ENCODE results near the gene DLL3. TPM values are rescaled to one million over a fixed set of nuclear protein-coding genes. Genes with fewer than 3 reads are reported as not detected.
"Not testable (repeated sequence)": the region's sequence is repeated elsewhere in the genome, so short reads cannot be mapped to it uniquely, and the experiment has no call there.

The DLL3 gene, protein sequence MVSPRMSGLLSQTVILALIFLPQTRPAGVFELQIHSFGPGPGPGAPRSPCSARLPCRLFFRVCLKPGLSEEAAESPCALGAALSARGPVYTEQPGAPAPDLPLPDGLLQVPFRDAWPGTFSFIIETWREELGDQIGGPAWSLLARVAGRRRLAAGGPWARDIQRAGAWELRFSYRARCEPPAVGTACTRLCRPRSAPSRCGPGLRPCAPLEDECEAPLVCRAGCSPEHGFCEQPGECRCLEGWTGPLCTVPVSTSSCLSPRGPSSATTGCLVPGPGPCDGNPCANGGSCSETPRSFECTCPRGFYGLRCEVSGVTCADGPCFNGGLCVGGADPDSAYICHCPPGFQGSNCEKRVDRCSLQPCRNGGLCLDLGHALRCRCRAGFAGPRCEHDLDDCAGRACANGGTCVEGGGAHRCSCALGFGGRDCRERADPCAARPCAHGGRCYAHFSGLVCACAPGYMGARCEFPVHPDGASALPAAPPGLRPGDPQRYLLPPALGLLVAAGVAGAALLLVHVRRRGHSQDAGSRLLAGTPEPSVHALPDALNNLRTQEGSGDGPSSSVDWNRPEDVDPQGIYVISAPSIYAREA
- 5.8 and 11.8 TPM in 2 replicates for total RNA-seq (2014; rRNA removed; shearing (Covaris generic); ENCODE audit: low replicate concordance)

DNA sequence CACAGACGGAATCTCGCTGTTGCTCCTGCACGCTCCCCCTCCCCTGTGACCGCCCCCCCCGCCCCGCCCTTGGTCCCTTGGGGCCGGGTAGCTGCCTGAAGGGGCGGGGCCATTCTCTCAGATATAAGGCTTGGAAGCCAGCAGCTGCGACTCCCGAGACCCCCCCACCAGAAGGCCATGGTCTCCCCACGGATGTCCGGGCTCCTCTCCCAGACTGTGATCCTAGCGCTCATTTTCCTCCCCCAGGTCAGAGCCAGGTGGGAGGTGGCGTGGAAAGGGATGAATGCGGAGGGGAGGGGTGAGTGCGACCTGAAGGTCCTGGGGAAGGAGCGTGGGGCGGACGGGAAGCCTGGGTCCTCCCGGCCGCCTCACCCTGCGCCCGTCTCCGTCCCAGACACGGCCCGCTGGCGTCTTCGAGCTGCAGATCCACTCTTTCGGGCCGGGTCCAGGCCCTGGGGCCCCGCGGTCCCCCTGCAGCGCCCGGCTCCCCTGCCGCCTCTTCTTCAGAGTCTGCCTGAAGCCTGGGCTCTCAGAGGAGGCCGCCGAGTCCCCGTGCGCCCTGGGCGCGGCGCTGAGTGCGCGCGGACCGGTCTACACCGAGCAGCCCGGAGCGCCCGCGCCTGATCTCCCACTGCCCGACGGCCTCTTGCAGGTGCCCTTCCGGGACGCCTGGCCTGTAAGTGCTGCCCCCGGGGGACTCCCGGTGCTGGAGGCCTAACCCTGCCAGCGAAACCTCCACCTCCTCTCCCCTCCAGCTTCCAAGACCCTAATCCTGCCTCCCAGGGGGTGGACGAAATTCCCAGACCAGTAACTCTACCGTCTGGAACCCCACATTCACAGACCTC, at the start of gene DLL3:
Gene DLL3 (plus strand): TSS at position 150 of the 845 bp plus-strand sequence. CDS start 28 bp downstream, at position 178.
- in situ Hi-C loops (cut with HindIII; ENCODE audit: low pct_unique_long_range_greater_than_20kb, low sequenced_read_pairs): no loop called here
- no peak for DNase-seq (ENCODE audit: low read depth)

DNA sequence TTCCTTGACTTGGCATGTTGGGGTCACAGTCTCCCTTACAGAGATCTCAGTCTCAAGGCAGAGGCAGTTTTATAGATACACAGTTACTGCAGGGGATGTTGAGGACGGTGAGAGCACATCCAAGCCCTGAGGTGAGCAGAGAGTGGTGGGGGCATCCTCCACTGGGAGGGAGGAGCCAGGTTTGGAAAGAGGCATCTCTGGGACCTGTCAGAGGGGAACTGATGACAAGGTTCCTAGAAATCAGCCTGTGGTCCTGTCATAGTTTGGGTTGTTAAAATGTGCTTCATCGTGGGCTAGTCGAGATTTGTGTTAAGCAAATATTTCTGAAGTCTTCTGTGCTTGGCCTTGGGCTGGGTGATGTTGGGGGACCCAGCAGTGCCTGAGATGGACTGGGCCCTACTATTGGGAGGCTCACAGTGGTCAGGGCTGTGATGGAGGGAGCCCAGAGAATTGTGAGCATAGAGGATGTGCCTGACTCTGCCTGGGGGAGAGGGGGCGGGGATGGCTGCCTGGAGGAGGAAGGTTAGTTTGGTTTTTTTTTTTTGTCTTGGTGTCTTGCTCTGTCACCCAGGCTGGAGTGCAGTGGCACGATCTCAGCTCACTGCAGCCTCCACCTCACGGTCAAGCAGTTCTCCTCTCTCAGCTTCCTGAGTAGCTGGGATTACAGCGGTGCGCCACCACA, 49.5 kb upstream of the DLL3 start:
- in situ Hi-C loops (cut with HindIII; ENCODE audit: low pct_unique_long_range_greater_than_20kb, low sequenced_read_pairs): no loop called here

DNA sequence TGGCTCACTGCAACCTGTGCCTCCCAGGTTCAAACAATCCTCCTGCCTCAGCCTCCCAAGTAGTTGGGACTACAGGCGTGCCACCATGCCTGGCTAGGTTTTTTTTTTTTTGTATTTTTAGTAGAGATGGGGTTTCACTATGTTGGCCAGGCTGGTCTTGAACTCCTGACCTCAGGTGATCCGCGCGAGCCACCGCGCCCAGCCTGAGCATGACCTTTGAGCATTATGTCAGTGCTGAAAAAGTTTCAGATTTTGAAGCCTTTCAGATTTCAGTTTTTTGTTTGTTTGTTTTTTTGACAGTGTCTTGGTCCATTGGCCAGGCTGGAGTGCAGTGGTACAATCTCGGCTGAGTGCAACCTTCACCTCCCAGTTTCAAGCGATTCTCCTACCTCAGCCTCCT, 47.5 kb upstream of the DLL3 start:
- in situ Hi-C loops (cut with HindIII; ENCODE audit: low pct_unique_long_range_greater_than_20kb, low sequenced_read_pairs); DNase-seq (ENCODE audit: low read depth): not testable (repeated sequence)

More for the DNA sequence above, 49.5 kb upstream of the DLL3 start:
- no peak for DNase-seq (ENCODE audit: low read depth)

DNA sequence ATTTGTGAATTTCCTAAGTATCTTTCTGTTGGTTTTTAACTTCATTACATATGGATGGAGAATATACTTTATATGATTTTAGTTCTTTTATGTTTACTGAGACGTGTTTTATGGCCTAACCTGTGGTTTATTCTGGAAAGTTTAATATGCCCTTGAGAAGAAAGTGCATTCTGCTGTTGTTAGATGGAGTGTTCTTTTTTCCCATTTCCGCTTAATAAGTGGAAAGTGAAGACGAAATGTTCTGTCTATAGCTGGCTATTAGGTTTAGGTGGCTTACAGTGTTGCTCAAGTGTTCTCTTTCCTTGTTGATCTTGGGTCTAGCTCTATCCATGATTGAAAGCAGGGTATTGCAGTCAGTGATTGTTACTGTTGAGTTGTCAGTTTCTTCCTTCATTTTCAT, 35.3 kb upstream of the DLL3 start:
- in situ Hi-C loops (cut with HindIII; ENCODE audit: low pct_unique_long_range_greater_than_20kb, low sequenced_read_pairs): no loop called here
- no peak for DNase-seq (ENCODE audit: low read depth)

DNA sequence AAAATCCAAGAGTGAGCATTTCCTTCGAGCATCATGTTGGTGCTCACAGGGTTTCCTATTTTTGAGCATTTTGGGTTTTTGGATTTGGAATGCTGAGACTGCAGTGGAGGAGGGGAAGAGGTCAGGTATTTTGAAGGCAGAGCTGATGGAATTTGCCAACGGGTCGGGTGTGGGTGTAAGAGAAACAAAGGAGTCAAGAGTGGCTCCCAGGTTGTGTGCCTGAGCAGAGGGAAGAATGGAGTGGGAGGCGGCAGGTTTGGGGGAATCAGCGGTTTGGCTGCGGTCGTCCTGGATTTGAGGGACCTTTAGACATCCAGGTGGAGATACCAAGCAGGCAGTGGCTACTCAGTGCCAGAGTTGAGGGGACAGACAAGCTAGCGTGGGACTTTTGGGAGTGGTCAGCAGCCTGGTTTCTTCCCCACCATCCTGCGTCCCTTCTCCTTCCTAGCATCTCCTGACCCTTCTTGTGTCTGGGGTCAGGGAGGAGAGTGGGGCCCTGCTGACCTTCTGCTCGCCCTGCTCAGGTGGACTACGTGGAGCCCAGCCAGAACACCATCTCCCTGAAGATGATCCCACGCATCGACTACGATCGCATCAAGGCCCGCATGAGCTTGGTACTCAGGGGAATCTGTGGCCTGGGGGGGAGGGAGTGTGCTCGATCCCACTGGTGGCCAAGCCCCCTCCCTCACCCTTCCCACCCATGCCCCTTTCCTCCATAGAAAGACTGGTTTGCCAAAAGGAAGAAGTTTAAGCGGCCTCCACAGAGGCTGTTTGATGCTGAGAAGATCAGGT, 32.6 kb upstream of the DLL3 start:
- DNase-seq (ENCODE audit: low read depth): no peak
- in situ Hi-C loops (cut with HindIII; ENCODE audit: low pct_unique_long_range_greater_than_20kb, low sequenced_read_pairs): no loop called here

DNA sequence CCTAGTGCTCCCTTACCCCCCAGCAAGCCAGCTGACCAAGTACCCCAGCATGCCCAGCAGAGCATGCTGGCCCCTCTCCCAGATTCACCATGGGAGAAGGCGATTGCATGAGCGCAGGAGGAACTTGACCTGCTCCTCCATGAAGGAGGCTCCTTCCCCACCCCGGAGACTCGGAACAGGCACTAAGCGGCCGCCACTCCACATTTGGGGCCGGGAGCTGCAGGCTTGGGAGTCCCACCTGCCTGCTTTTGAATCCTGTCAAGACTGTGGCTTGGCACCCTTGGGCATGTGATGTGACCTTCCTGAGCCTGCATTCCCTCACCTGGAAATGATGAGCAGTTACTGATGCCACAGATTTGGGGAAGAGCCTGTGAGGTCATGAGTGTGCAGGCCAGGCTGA, 30.8 kb upstream of the DLL3 start:
- no peak for DNase-seq (ENCODE audit: low read depth)
- in situ Hi-C loops (cut with HindIII; ENCODE audit: low pct_unique_long_range_greater_than_20kb, low sequenced_read_pairs): no loop called here

DNA sequence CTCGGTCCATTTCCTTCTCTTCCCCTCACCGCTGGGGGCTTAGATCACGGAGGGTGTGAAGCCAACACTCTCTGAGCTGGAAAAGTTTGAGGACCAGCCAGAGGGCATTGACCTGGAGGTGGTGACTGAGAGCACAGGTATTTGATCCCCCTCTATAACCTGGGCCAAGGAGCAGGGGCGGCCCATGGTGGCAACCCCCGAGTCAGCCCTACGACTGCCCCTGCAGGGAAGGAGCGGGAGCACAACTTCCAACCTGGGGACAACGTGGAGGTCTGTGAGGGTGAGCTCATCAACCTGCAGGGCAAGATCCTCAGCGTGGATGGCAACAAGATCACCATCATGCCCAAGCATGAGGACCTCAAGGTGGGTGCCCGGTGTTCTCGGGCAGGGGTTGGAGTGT, 29.7 kb upstream of the DLL3 start:
- in situ Hi-C loops (cut with HindIII; ENCODE audit: low pct_unique_long_range_greater_than_20kb, low sequenced_read_pairs): no loop called here
- DNase-seq (ENCODE audit: low read depth): no peak

DNA sequence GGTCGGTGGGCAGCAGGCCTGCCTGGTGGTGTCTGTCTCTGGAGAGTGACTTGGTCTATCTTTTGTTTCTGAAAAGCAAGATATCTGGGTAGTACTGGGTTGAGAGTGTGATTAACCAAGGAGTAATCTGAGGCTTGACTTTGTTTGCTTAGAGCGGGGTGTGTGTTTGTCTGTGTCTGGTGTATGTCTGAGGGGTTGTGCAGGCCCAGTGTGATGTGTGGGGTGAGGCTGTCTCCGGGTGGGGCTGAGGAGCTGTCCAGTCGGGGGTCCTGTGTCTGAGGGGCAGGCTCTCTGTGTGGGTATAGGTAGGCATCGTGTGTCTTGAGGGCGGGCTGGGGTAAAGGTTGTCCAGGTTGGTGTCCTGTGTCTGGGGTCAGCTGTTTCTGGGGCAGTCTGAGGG, 29.2 kb upstream of the DLL3 start:
- in situ Hi-C loops (cut with HindIII; ENCODE audit: low pct_unique_long_range_greater_than_20kb, low sequenced_read_pairs): no loop called here

DNA sequence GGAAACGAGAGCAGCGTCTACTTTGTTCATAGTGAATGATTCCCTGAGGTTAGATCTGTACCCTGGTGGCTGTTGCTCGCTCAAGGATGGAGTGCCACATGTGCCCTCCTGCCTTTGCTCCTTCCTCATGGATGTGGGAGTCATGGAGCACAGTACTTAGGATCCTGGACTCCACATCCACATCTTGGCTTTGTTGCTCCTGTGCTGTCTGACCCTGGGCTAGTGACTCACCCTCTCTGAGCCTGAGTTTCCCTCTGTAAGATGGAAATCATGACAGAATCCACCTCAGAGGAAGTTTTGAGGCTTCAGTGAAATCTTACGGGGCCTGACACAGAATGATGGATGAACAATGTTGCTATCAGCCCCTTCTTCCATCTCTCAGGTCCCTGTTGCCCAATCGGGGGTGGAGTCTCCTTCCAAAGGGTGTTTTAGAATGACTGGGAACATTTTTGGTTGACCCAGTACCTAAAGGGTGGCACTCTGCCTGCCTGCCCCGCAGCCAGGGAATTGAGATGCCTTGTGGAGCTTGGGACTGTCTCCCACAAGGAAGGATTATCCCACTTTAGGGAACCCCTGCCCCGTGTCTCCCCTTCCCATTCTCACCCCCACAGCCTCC, 27.9 kb upstream of the DLL3 start:
- DNase-seq (ENCODE audit: low read depth): no peak

More for the DNA sequence above, 29.2 kb upstream of the DLL3 start:
- no peak for DNase-seq (ENCODE audit: low read depth)

DNA sequence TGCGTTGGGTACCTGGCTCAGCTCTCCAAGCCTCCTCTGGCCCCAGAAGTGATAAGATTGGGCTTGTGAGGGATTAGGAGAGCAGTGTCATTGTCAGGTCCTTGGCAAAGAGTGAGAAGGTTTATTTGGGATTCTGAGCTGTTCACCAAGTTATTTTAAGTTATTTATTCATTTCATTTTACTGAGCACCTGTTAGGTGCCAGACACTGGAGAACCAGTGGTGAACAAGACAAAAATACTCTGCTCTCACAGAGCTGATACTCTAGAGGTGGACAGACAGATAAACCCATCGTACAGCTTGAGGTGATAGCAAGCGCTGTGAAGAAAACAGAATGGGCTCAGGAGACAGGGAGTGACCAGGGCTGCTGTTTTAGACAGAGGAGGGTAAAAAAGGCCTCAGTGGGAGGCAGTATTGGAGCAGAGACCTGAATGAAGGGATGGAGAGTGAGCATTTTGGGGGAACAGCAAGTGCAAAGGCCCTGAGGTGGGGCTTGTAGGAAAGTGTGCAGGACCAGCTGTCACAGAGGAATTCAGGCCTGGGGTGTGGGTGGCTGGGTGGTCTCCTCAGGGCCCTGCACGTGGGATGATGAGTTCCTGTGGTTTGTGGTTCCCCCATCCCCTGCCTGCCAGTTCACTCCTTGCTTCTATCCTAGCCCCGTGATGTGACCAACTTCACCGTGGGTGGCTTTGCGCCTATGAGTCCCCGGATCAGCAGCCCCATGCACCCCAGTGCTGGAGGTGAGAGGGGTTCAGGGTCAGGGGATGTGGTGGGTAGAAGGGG, 26.8 kb upstream of the DLL3 start:
- in situ Hi-C loops (cut with HindIII; ENCODE audit: low pct_unique_long_range_greater_than_20kb, low sequenced_read_pairs): no loop called here
- no peak for DNase-seq (ENCODE audit: low read depth)

More for the DNA sequence above, 27.9 kb upstream of the DLL3 start:
- in situ Hi-C loops (cut with HindIII; ENCODE audit: low pct_unique_long_range_greater_than_20kb, low sequenced_read_pairs): no loop called here

DNA sequence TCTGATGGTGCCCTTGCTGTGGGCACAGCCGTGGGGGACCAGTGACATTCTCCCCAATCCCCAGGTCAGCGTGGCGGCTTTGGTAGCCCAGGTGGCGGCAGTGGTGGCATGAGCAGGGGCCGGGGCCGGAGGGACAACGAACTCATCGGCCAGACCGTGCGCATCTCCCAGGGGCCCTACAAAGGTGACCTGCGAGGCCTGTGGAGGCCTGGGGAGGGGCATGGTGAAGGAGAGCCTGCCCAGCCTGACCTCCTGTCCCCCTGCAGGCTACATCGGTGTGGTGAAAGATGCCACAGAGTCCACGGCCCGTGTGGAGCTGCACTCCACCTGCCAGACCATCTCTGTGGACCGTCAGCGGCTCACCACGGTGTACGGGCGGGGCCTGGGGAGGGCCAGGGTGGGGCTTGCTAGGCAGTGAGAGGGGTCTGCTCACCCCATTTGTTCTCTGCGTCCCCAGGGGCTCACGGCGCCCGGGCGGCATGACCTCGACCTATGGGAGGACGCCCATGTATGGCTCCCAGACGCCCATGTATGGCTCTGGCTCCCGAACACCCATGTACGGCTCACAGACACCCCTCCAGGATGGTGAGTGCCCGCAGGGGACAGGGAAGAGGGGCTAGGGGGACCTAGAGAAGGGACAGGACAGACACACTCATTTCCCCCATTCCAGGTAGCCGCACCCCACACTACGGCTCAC, 25.9 kb upstream of the DLL3 start:
- in situ Hi-C loops (cut with HindIII; ENCODE audit: low pct_unique_long_range_greater_than_20kb, low sequenced_read_pairs): no loop called here
- no peak for DNase-seq (ENCODE audit: low read depth)

DNA sequence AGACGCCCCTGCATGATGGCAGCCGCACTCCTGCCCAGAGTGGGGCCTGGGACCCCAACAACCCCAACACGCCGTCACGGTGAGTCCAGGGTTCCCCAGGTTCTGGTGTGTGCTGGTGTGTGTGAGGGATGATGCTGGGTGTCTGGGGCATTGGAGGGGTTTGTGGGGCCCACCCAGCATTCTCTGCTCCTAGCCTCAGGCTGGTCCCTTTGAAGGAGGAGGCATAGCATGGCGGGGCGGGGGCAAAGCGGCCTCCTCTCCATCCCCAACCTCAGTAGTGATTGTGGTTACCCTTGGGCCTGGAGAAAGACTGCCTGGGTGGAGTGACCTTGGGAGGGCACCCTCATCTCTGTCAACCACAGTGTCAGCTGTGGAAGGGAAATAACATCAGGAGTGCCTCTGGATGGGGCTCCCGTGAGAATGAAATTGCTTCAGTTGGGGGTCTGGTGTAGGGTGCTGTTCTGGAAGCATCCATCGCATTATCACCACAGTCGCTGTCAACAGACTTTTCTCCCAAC, 25.2 kb upstream of the DLL3 start:
- no peak for DNase-seq (ENCODE audit: low read depth)
- in situ Hi-C loops (cut with HindIII; ENCODE audit: low pct_unique_long_range_greater_than_20kb, low sequenced_read_pairs): no loop called here

DNA sequence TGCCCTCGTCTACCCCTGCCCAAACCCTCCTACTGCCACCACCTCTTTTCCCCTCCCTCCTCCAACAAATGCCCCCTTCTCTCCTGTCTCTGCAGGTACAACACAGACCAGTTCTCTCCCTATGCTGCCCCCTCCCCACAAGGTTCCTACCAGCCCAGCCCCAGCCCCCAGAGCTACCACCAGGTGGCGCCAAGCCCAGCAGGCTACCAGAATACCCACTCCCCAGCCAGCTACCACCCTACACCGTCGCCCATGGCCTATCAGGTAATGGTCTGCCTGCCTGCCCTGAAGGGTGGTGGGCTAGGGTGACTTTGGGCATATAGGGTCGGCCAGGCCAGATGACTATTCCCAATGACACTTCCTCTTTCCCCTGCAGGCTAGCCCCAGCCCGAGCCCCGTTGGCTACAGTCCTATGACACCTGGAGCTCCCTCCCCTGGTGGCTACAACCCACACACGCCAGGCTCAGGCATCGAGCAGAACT, 24.6 kb upstream of the DLL3 start:
- DNase-seq (ENCODE audit: low read depth): peak; percentile 26
- in situ Hi-C loops (cut with HindIII; ENCODE audit: low pct_unique_long_range_greater_than_20kb, low sequenced_read_pairs): no loop called here

DNA sequence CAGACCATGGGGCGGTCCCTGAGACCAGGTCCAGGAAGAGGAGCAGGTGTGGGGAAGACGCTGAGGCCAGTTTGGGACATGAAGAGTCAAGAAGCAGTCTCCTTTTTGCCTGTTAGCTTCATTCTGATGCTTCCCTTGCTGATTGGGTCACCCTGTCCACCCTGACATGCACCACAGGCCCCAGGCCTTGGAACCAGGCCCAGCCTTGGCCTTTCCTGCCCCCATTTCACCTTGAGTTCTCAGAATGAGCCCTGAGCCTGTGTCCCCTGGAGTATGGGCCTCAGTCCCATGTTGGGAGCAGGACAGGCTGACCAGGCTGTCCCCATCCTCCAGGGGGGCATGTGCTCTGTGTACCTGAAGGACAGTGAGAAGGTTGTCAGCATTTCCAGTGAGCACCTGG, 23.0 kb upstream of the DLL3 start:
- in situ Hi-C loops (cut with HindIII; ENCODE audit: low pct_unique_long_range_greater_than_20kb, low sequenced_read_pairs): no loop called here

DNA sequence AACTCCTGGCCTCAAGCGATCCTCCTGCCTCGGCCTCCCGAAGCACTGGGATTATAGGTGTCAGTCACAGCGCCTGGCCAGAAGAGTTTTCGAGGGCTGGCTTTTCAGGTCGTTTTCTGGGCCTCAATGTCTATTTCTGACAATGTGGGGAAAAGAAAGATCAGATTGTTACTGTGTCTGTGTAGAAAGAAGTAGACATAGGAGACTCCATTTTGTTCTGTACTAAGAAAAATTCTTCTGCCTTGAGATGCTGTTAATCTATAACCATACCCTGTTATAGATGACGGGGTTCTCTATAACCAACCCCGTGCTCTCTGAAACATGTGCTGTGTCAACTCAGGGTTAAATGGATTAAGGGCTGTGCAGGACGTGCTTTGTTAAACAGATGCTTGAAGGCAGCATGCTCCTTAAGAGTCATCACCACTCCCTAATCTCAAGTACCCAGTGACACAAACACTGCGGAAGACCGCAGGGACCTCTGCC, 19.4 kb upstream of the DLL3 start:
- DNase-seq (ENCODE audit: low read depth): peak; percentile 23
- in situ Hi-C loops (cut with HindIII; ENCODE audit: low pct_unique_long_range_greater_than_20kb, low sequenced_read_pairs): not testable (repeated sequence)

More for the DNA sequence above, 23.0 kb upstream of the DLL3 start:
- DNase-seq (ENCODE audit: low read depth): no peak
